Mesodermal cell (in vitro differentiated cells): ENCODE results near the gene TCEA3.

ENCODE experiments used
- H3K27ac ChIP-seq: 2 replicates; pipeline ENCODE4 v1.7.0; 2013; ENCODE audit warnings: mild to moderate bottlenecking, low read depth, low read length, moderate library complexity; ENCODE audit not compliant: severe bottlenecking
- H3K36me3 ChIP-seq: 2 replicates; pipeline ENCODE4 v1.7.1; 2013; ENCODE audit warnings: mild to moderate bottlenecking, low read length, moderate library complexity; ENCODE audit not compliant: control insufficient read depth, insufficient read depth
- H3K4me1 ChIP-seq: one replicate; pipeline ENCODE4 v1.7.1; 2013; ENCODE audit warnings: mild to moderate bottlenecking, low read length; ENCODE audit not compliant: insufficient read depth, control insufficient read depth, poor library complexity, severe bottlenecking
- H3K4me3 ChIP-seq: 2 replicates; pipeline ENCODE4 v1.7.0; 2013; ENCODE audit warnings: low read length, control low read depth, mild to moderate bottlenecking; ENCODE audit not compliant: insufficient read depth, poor library complexity, severe bottlenecking; ENCODE audit errors: extremely low read depth
- H3K9me3 ChIP-seq: 2 replicates; pipeline ENCODE4 v1.7.1; 2013; ENCODE audit warnings: mild to moderate bottlenecking, low read length, moderate library complexity; ENCODE audit not compliant: control insufficient read depth
- WGBS, 2 experiments: methylation state at CpG; one replicate each; pipeline ENCODE4 v1.1.5; 2013; ENCODE audit warnings: missing lambda C conversion rate in 2 of 2; ENCODE audit not compliant: insufficient coverage in 2 of 2; 5-methylcytosine and 5-hydroxymethylcytosine counted together

TCEA3 gene

GRCh38 chr1:23446661-23447310, 22.2 kb upstream of the TCEA3 start:
- no peaks in the 10 kb centered on the region for H3K9me3 ChIP-seq
- H3K36me3 ChIP-seq: peaks cover 51% of the 10 kb centered on the region
- no peak overlapping the region for H3K4me3 ChIP-seq
- WGBS, 2 experiments: 94 to 95% methylated on average over 7 of the region's 8 CpGs
- no peaks in the 10 kb centered on the region for H3K4me1 ChIP-seq
- H3K27ac ChIP-seq: no peak overlapping the region

GRCh38 chr1:23444596-23445390, 20.2 kb upstream of the TCEA3 start:
- Histone ChIP-seq H3K36me3 (peaks cover 54% of the 10 kb centered on the region), H3K4me1 (no peaks in the 10 kb centered on the region), H3K4me3 (no peak overlapping the region), H3K9me3 (no peaks in the 10 kb centered on the region), H3K27ac (no peak overlapping the region)
- WGBS, 2 experiments: 88 to 95% methylated on average over 4 of the region's 4 CpGs

DNA sequence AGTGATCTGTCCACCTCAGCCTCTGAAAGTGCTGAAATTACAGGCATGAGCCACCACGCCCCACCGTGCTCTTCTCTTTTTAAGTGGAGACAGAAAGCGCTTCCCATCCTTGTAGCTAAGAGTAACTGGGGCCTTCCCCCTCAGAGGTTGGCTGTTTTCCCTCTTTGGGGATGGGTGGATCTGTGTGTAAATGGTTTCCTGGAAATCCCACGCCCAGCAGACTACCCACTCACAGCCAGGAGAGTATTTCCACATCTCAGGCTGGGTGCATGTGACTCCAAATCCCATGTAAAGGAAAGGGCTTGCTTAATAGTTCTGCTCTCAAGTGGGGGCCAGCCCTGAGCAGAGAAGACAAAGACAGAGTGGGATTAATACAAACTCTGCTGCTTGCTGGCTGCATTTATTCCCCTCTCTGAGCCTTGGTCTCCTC, 19.6 kb upstream of the TCEA3 start:
- Histone ChIP-seq H3K4me1 (no peaks in the 10 kb centered on the region), H3K27ac (no peak overlapping the region), H3K36me3 (peaks cover 58% of the 10 kb centered on the region), H3K9me3 (no peaks in the 10 kb centered on the region), H3K4me3 (no peak overlapping the region)
- 96 to 100% methylated on average over 2 to 3 of the region's 4 CpGs for WGBS, 2 experiments

DNA sequence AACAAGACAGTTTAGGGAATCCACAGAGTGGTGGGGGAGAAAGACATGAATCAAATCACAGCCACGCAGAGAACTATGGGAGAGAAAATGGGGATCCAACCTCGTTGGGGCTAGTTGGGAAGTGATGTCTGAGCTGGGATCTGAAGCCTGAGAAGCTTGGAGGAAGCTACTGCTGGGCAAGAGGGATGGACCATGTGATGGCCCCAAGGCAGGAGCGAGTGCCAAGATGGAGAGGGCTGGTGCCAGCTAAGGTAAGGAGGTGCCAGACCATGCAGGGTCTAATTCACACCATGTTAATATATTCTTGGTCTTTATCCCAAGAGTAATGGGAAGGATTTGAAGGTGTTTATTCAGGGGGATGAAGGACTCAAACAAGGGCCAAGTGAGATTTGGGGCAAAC, 18.2 kb upstream of the TCEA3 start:
- H3K36me3 ChIP-seq: peaks cover 68% of the 10 kb centered on the region
- 79 to 100% methylated on average over 2 of the region's 3 CpGs for WGBS, 2 experiments
- no peaks in the 10 kb centered on the region for H3K4me1 ChIP-seq
- no peak overlapping the region for H3K4me3 ChIP-seq
- H3K27ac ChIP-seq: no peak overlapping the region
- H3K9me3 ChIP-seq: no peaks in the 10 kb centered on the region

DNA sequence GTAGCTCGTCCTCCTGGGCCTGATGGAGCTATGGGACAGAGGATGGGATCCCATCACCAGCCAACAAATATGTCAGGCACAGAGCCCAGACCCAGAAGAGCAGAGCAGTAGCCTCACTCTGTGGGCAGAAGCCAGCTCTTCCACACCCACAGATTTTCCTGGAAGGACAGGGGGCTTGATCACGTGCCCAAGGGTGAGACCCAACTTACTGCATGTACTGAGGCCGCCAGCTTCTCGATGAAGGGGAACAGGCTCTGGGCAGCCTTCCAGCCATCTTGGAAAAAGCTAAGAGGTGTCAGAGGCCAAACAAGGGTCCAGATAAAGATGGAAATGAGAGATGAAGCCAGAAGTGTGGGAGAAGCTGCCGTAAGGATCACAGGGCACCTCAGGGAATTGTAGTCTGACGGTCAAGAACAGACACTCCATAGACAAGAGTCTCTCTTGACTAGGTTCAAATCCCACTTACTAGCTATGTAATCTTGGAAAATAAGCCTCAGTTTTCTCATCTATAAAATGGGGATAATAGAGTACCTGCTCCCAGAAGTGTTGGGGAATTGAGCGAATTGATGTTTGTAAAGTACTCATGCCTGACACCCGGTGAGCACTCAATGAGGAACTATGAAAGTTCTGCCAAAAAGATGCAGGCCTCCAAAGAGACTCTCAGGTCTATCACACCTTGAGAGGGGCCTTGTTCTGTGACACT, 17.0 kb upstream of the TCEA3 start:
- no peak overlapping the region for H3K4me3 ChIP-seq
- H3K36me3 ChIP-seq: peaks cover 78% of the 10 kb centered on the region
- WGBS, 2 experiments: 97 to 98% methylated on average over 6 to 7 of the region's 8 CpGs

GRCh38 chr1:23438545-23438944, 14.0 kb upstream of the TCEA3 start:
- 92 to 97% methylated on average over 7 to 8 of the region's 8 CpGs for WGBS, 2 experiments
- Histone ChIP-seq H3K4me3 (no peak overlapping the region), H3K4me1 (no peaks in the 10 kb centered on the region), H3K9me3 (no peaks in the 10 kb centered on the region), H3K36me3 (peaks cover 90% of the 10 kb centered on the region), H3K27ac (no peak overlapping the region)

More for the DNA sequence above, 17.0 kb upstream of the TCEA3 start:
- Histone ChIP-seq H3K4me1 (no peaks in the 10 kb centered on the region), H3K9me3 (no peaks in the 10 kb centered on the region), H3K27ac (no peak overlapping the region)

GRCh38 chr1:23437355-23437664, 12.8 kb upstream of the TCEA3 start:
- H3K4me1 ChIP-seq: no peaks in the 10 kb centered on the region
- H3K36me3 ChIP-seq: peaks cover 95% of the 10 kb centered on the region
- H3K4me3 ChIP-seq: no peak overlapping the region
- H3K9me3 ChIP-seq: no peaks in the 10 kb centered on the region
- H3K27ac ChIP-seq: no peak overlapping the region
- WGBS, 2 experiments: 92 to 95% methylated on average over 13 of the region's 13 CpGs

DNA sequence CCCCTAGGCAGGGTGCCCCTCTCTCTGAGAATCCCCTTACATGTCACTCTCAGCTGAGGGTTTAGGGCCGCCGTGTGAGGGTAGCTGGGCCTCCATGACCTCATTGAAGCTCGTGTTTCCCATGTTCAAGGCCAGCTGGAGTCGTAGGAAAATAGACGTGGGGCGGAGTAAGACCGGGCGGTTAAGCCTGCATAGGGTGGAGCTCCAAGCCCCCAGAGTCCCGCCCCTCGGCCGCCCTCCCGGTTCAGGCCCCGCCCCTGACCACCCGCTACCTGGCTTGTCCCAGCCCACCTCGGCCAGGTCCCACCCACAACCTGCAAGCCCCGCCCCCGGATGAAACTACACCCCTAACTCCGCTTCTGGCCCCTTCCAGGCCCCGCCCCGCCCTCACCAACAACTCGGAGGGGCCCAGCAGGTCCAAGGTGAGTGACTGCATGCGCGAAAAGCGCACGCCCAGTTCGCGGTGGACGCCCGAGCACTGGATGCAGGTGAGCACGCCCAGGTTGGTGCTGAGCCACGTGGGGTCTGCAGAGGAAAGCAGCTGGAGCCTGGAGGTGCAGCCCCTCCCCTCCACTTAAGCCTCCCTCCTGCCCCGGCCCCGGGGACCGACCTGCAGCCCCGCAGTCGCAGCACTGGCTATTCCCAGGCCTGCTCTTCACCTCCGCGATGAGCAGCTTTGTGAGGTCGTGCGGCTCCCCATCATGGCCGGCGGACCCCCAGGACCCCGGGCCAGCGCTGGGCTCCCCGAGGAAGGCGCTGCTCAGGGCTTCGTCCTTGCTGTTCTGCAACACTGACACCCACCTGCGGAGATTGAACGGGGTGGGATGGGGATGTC, 12.2 kb upstream of the TCEA3 start:
- no peaks in the 10 kb centered on the region for H3K9me3 ChIP-seq
- H3K27ac ChIP-seq: no peak overlapping the region
- 91 to 96% methylated on average over 33 to 48 of the region's 49 CpGs for WGBS, 2 experiments
- H3K4me3 ChIP-seq: no peak overlapping the region
- H3K4me1 ChIP-seq: no peaks in the 10 kb centered on the region
- peaks cover 95% of the 10 kb centered on the region for H3K36me3 ChIP-seq

GRCh38 chr1:23434260-23434775, 9.8 kb upstream of the TCEA3 start:
- 92 to 96% methylated on average over 6 to 7 of the region's 7 CpGs for WGBS, 2 experiments
- Histone ChIP-seq H3K4me1 (no peaks in the 10 kb centered on the region), H3K36me3 (peaks cover 94% of the 10 kb centered on the region), H3K27ac (no peak overlapping the region), H3K9me3 (no peaks in the 10 kb centered on the region), H3K4me3 (no peak overlapping the region)

- Histone ChIP-seq H3K4me1 (no peaks in the 10 kb centered on the region), H3K4me3 (no peak overlapping the region), H3K36me3 (peaks cover 94% of the 10 kb centered on the region), H3K27ac (no peak overlapping the region), H3K9me3 (no peaks in the 10 kb centered on the region)
- 93 to 97% methylated on average over 10 of the region's 10 CpGs for WGBS, 2 experiments
These were observed 8.6 kb upstream of the TCEA3 start for GRCh38 chr1:23433122-23433521.
